GM04504 (cell line): ENCODE data around the gene MARCHF5.
"Not testable (repeated sequence)": the region's sequence is repeated elsewhere in the genome, so short reads cannot be mapped to it uniquely, and the experiment has no call there.

Experiments used
- DNase-seq: peaks from one replicate; pipeline ENCODE4 v3.0.0-alpha.2; 2012; ENCODE audit warnings: low read depth

The MARCHF5 gene

DNA sequence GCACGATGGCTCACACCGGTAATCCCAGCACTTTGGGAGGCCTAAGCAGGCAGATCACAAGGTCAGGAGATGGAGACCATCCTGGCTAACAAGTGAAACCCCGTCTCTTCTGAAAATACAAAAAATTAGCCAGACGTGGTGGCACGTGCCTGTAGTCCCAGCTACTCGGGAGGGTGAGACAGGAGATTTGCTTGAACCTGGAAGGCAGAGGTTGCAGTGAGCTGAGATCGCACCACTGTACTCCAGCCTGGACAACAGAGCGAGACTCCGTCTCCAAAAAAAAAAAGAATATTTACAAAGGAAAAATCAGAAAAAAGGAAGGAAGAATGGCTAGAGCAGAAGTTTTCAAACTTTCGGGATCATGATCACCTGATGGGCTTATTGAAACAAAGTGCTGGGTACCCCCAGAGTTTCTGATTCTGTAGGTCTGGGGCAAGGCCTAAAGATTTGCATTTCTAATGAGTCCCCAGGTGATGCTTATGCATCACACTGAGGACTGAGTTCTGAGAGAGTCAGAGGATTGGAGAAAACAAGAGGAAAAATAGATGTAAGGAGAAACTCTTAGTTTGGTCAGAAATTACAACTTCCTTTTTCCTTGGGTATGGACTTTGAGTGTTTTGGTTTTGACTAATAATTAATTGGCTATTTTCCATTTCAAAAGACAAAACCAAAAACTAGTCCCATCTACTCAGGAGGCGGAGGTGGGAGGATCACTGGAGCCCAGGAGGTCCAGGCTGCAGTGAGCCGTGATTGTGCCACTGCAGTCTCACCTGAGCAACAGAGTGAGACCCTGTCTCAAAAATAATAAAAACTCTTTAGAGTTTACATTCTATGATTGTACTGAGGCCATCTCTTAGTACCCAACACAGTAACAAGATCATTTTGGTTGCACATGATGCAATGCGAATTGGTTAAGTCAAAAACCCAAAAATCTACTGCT, 14.4 kb downstream of the MARCHF5 start:
- no peak for DNase-seq

DNA sequence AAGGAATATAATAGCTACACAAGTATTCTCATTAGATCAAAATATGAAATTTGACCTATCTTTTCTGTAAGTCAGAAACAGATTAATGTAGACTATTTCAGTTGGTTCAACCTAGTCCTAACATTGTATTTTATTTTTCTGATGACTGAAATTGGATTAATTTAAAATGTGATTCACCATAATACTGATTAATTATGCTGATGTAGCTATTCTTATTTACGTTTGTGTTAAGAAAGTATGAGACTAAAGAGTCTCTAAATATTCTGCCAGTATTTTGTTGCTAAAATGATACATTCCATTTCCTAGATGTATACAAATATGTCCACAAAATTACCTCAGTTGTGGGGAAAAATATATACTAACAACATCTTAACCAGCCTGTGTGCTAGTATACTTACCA, 18.3 kb downstream of the MARCHF5 start:
- no peak for DNase-seq

GRCh38 chr10:92313750-92314149, 22.8 kb downstream of the MARCHF5 start:
- no peak for DNase-seq

- no peak for DNase-seq
Observed at GRCh38 chr10:92316610-92317009, 25.6 kb downstream of the MARCHF5 start.

DNA sequence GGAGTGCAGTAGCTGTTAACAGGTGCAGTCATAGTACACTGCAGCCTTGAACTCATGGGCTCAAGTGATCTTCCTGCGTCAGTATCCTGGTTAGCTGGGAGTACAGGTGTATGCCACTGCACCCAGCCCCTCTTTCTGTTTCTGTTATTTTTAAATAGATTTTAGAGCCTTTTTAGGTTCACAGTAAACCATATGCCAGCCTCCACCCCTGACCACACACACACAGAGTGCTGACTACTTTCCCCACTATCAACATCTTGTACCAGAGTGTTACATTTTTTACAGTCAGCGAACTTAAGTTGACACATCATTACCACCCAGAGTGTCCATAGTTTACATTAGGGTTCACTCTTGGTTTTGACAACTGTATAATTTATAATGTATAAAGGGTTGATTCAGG, 32.1 kb downstream of the MARCHF5 start:
- DNase-seq, result no peak

DNA sequence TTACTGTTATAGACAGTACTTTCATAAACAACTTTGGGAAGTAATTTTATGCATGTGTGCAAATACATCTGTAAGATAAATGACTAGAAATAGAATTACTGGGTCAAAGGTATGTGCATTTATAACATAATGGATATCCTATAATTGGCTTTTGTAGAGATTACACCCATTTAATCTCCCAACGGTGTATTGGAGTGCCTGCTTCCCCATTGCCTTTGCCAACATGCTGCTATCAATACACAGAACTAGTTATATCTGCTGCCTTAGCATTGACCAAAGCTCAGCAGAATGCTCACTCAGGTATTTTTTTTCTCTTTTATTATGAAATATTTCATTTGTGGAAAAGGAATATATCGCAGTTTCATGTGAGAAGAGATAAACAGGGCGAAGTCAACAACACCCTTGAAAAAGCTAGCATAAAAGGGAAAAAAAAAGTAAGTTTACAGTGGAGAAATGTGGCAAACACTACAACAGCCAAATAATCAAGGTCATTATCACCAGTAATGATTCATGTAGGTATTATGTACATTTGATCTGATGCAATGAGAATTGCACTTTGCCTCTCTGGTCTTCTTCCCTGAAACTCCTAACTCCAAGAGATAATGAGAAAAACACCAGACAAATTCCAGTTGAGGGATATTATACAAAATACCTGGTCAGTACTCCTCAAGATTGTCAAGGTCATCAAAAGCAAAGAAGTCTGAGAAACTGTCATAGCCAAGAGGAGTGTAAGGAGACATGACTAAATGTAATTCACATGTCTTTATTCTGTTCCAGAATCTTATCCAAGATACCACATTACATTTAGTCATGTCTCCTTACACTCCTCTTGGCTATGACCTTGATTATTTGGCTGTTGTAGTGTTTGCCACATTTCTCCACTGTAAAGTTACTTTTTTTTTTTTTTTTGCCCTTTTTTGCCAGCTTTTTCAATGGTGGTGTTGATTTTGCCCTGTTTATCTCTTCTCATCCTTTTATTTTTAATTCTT, 36.8 kb downstream of the MARCHF5 start:
- no peak for DNase-seq

GRCh38 chr10:92328993-92329392, 38.0 kb downstream of the MARCHF5 start:
- no peak for DNase-seq

GRCh38 chr10:92329927-92330326, 39.0 kb downstream of the MARCHF5 start:
- not testable (repeated sequence) for DNase-seq

- peak; percentile 11 for DNase-seq
Observed at GRCh38 chr10:92342796-92343195, 51.8 kb downstream of the MARCHF5 start.

DNA sequence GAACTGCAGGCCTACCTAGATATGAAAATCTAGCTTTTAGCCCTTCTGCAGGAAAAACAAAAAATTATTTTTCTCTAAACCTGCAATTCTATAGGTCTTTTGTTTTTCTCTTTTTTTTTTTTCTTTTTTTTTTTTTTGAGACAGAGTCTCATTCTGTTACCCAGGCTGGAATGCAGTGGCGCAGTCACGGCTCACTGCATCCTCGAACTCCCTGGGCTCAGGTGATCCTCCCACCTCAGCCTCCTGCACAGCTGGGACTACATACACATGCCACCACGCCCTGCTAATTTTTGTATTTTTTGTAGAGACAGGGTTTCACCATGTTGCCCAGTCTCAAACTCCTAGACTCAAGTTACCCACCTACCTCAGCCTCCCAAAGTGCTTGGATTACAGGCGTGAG, 54.6 kb downstream of the MARCHF5 start:
- DNase-seq, result not testable (repeated sequence)

DNA sequence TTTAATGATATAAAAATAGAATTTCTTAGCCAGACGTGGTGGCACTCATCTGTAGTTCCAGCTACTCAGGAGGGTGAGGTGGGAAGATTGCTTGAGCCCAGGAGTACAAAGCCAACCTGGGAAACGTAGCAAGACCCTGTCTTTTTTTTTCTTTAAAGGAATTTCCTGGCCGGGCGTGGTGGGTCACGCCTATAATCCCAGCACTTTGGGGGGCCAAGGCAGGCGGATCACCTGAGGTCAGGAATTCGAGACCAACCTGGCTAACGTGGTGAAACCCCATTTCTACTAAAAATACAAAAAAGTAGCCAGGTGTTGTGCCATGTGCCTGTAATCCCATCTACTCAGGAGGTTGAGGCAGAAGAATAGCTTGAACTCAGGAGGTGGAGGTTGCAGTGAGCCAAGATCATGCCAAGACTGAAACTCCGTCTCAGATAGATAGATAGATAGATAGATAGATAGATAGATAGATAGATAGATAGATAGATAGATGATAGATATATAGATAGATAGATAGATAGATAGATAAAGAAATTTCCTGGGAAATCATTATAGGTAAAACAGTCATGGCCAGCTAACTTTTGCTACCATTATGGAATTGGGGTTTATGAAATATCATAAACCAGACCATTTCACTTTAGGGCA, 56.2 kb downstream of the MARCHF5 start:
- DNase-seq, result not testable (repeated sequence)

DNA sequence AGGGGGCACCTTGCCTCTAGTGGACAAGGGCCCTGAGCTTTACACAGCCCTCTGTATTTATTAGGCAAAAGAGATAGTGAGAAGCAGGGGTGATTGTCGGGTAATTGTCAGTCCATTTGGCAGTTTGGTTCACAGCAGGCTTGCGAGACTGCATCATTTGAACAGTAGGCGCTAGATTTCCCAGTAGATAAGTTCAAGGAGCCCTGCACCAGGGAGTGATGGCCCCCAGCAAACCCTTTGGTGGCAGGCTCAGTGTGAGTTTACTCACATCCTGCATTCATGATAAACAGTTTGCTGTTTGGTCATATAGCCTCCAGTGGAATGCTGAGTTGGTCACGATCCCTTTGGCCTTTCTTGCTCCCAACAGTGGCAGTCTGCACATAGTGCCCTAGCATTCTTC, 59.4 kb downstream of the MARCHF5 start:
- DNase-seq, result no peak

GRCh38 chr10:92354587-92354986, 63.6 kb downstream of the MARCHF5 start:
- no peak for DNase-seq

DNA sequence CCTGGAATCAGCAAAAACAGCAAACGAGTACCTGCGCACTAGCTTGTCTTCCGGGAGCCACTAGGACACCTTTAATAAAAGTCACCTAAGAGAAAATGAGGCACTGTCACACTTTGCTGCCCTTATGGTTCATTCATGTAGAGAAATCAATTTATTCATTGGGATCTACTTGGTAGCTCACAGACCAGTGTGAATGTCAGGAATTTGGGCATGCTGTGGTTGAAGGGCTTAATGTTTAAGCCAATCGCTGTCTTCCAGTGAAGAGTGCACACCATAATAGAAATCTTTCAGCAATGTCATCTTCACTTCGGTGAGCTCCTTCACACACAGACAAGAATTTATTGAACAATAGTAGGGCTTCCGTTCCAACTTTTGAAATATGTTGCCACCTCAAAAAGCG, 65.1 kb downstream of the MARCHF5 start:
- DNase-seq, result no peak

- DNase-seq, result no peak
Observed at GRCh38 chr10:92363498-92363897, 72.5 kb downstream of the MARCHF5 start.

GRCh38 chr10:92366412-92367021, 75.5 kb downstream of the MARCHF5 start:
- DNase-seq, result no peak

- DNase-seq, result no peak
Observed at GRCh38 chr10:92377962-92378361, 87.0 kb downstream of the MARCHF5 start.

GRCh38 chr10:92381543-92381954, 90.6 kb downstream of the MARCHF5 start:
- no peak for DNase-seq

DNA sequence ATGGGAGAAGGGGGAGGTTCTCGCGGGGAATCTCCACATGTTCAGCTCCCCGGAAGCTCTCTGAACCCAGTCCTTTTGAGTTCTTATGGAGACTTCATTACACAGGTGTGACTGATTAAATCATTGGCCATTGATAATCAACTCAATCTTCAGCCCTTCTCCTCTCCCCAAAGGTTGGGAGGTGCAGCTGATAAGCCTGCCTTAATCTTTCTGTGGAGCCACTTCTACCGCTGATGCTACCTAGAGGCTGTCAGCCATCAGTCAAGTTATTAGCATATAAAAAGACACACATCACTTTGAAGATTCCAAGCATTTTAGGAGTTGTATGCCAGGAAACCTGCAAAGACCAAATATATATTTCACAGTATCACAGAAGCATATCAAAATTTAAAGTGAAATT, 91.7 kb downstream of the MARCHF5 start:
- DNase-seq, result no peak

GRCh38 chr10:92384741-92385140, 93.8 kb downstream of the MARCHF5 start:
- no peak for DNase-seq

GRCh38 chr10:92385831-92386230, 94.9 kb downstream of the MARCHF5 start:
- no peak for DNase-seq
